ENCODE data around the gene PUS1. TPM values are rescaled to one million over a fixed set of nuclear protein-coding genes. Genes with fewer than 3 reads are reported as not detected.

PUS1 gene
- polyA plus RNA-seq, 1 experiment = 11.4 TPM

DNA sequence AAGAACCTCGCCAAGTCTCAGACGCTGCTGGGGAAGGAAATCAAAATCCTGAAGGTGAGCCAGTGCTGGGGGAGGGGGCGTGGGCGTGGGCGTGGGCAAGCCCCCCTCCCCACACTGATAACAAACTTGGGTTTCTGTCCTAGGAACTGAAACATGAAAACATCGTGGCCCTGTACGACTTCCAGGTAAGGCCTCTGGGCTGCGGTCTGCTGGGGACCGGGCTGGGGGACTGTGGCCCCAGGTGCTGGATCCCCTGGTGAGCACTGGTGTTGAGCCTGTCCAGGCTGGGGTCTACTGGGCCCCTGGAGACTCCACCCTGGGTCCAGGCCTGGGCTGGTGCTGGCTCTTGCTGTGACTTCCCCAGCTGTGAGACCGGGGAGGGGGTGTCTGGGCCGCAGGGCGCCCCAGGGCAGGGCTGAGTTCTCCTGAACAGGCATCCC is 33.4 kb upstream of the PUS1 start:
- H3K9me3 ChIP-seq (ENCODE audit: control insufficient read depth, insufficient read depth, low read length) = no peaks in the 10 kb centered on the region; the same call in 1 of the 2 replicates
- H3K27me3 ChIP-seq (ENCODE audit: control insufficient read depth, insufficient read depth, low read length) = no peaks in the 10 kb centered on the region
- DNase-seq (ENCODE audit: low read depth, low spot score) = no peak
- POLR2A ChIA-PET = interaction anchor here (1.4 kb wide), 1 partner anchor 12 kb away, joined by 6 read pairs; no protein-coding TSS in a partner anchor
- CTCF ChIA-PET = no interaction called here
- H3K27ac ChIP-seq (ENCODE audit: low read depth, low read length) = peak overlapping the region; percentile 81
- TF ChIP-seq CTCF (IDR thresholded peaks at IDR 0.05; ENCODE audit: low read depth, low read length) = no peak
- peak overlapping the region; percentile 69 for H3K4me3 ChIP-seq (ENCODE audit: low read depth, low read length)

GRCh38 chr12:131896080-131896810 is 32.8 kb upstream of the PUS1 start:
- Histone ChIP-seq H3K9me3 (ENCODE audit: control insufficient read depth, insufficient read depth, low read length) (no peaks in the 10 kb centered on the region; the same call in 1 of the 2 replicates), H3K4me3 (ENCODE audit: low read depth, low read length) (peak overlapping the region; percentile 69), H3K27ac (ENCODE audit: low read depth, low read length) (peak overlapping the region; percentile 96), H3K27me3 (ENCODE audit: control insufficient read depth, insufficient read depth, low read length) (no peaks in the 10 kb centered on the region)
- peak; percentile 63 for DNase-seq (ENCODE audit: low read depth, low spot score)
- ChIA-PET CTCF (no interaction called here), POLR2A (interaction anchor here (0.5 to 1.4 kb wide), 5 partner anchors 13 to 67 kb away, joined by 4 to 7 read pairs (median 6); no protein-coding TSS in a partner anchor)
- TF ChIP-seq CTCF (IDR thresholded peaks at IDR 0.05; ENCODE audit: low read depth, low read length) = no peak

- CTCF ChIA-PET = no interaction called here
- peak overlapping the region; percentile 69 for H3K4me3 ChIP-seq (ENCODE audit: low read depth, low read length)
- TF ChIP-seq CTCF (IDR thresholded peaks at IDR 0.05; ENCODE audit: low read depth, low read length) = no peak
Measured at GRCh38 chr12:131896811-131897270, 32.2 kb upstream of the PUS1 start.

GRCh38 chr12:131897276-131897675 is 31.8 kb upstream of the PUS1 start:
- no peaks in the 10 kb centered on the region; the same call in 1 of the 2 replicates for H3K9me3 ChIP-seq (ENCODE audit: control insufficient read depth, insufficient read depth, low read length)
- no peak for TF ChIP-seq CTCF (IDR thresholded peaks at IDR 0.05; ENCODE audit: low read depth, low read length)
- no peaks in the 10 kb centered on the region for H3K27me3 ChIP-seq (ENCODE audit: control insufficient read depth, insufficient read depth, low read length)
- no peak for DNase-seq (ENCODE audit: low read depth, low spot score)
- ChIA-PET POLR2A (interaction anchor here (0.7 to 1.4 kb wide), 3 partner anchors 14 to 69 kb away, joined by 4 to 7 read pairs (median 6); no protein-coding TSS in a partner anchor), CTCF (no interaction called here)
- no peak overlapping the region for H3K4me3 ChIP-seq (ENCODE audit: low read depth, low read length)
- peak overlapping the region; percentile 96 for H3K27ac ChIP-seq (ENCODE audit: low read depth, low read length)

More at GRCh38 chr12:131896811-131897270, 32.2 kb upstream of the PUS1 start:
- peak; percentile 52 for DNase-seq (ENCODE audit: low read depth, low spot score)
- H3K27ac ChIP-seq (ENCODE audit: low read depth, low read length) = peak overlapping the region; percentile 96
- H3K27me3 ChIP-seq (ENCODE audit: control insufficient read depth, insufficient read depth, low read length) = no peaks in the 10 kb centered on the region
- no peaks in the 10 kb centered on the region; the same call in 1 of the 2 replicates for H3K9me3 ChIP-seq (ENCODE audit: control insufficient read depth, insufficient read depth, low read length)
- POLR2A ChIA-PET = interaction anchor here (0.5 to 1.4 kb wide), 5 partner anchors 14 to 68 kb away, joined by 4 to 7 read pairs (median 6); no protein-coding TSS in a partner anchor

DNA sequence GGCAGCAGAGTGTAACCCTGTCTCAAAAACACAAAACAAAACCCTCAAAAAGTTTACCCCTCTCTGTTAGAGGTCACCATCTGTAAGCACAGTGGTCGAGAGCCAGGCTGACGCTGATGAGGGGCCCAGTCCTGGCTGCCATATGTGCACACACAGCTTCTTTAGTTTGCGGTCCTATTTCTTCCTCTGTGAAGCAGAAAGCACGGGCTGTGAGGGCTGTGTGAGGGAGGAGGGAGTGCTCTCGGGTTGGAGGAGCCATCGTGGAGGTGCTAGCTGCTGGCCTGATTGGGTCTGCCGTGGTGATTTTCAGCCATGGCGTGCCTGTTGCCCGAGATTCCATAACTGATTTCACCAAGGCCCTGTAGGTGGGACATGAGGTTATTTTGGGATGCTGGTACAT is 31.2 kb upstream of the PUS1 start:
- Histone ChIP-seq H3K4me3 (ENCODE audit: low read depth, low read length) (no peak overlapping the region), H3K27me3 (ENCODE audit: control insufficient read depth, insufficient read depth, low read length) (no peaks in the 10 kb centered on the region), H3K9me3 (ENCODE audit: control insufficient read depth, insufficient read depth, low read length) (no peaks in the 10 kb centered on the region; the same call in 1 of the 2 replicates), H3K27ac (ENCODE audit: low read depth, low read length) (no peak overlapping the region)
- CTCF ChIA-PET = no interaction called here
- no peak for DNase-seq (ENCODE audit: low read depth, low spot score)
- POLR2A ChIA-PET = no interaction called here
- no peak for TF ChIP-seq CTCF (IDR thresholded peaks at IDR 0.05; ENCODE audit: low read depth, low read length)
